Right lobe of liver (tissue), 4 donors: ENCODE results near the gene SCAF8.

Experiments used
- POLR2A ChIP-seq: fragments of 450-650 bp; IDR thresholded peaks from one replicate; pipeline ENCODE4 v1.6.1; 2017; ENCODE audit warnings: antibody characterized with exemption, mild to moderate bottlenecking
- TF ChIP-seq, protein P1 (sequence below), 4 donors: fragments of 200-600 bp in 3 of 4; fragments of 450-650 bp in 1 of 4; IDR thresholded peaks; one replicate each; pipeline versions ENCODE4 v1.5.1 to v1.8.0; 2016 to 2022; ENCODE audit warnings: antibody characterized with exemption in 4 of 4, mild to moderate bottlenecking in 2 of 4
- donor health status: DM: no; HTN: no; CAD: no.
- donor health status: DM: no; HTN: no; CAD: no.
- donor health status: DM: no; HTN: yes; CAD: no.

- TF ChIP-seq, protein P1, sequence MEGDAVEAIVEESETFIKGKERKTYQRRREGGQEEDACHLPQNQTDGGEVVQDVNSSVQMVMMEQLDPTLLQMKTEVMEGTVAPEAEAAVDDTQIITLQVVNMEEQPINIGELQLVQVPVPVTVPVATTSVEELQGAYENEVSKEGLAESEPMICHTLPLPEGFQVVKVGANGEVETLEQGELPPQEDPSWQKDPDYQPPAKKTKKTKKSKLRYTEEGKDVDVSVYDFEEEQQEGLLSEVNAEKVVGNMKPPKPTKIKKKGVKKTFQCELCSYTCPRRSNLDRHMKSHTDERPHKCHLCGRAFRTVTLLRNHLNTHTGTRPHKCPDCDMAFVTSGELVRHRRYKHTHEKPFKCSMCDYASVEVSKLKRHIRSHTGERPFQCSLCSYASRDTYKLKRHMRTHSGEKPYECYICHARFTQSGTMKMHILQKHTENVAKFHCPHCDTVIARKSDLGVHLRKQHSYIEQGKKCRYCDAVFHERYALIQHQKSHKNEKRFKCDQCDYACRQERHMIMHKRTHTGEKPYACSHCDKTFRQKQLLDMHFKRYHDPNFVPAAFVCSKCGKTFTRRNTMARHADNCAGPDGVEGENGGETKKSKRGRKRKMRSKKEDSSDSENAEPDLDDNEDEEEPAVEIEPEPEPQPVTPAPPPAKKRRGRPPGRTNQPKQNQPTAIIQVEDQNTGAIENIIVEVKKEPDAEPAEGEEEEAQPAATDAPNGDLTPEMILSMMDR (IDR thresholded peaks at IDR 0.05), result no peak
- no peak for TF ChIP-seq POLR2A
These were observed 30.1 kb upstream of the SCAF8 start for GRCh38 chr6:154703124-154703523.
